Posterior cingulate gyrus (tissue), 11 donors: ENCODE results near the gene PCDHGC5.
A peak's percentile ranks its signal among the peaks of the same experiment; 100 is the strongest.

Experiments used
- DNase-seq, 10 donors: peaks; one replicate each; pipeline versions ENCODE4 v3.0.0 to v3.0.0-alpha.2; 2020 to 2021; ENCODE audit warnings: mixed read lengths in 3 of 10
- intact Hi-C: fragments of 100-400 bp; cut with DNase I; formaldehyde crosslinking; loops from one replicate; pipeline ENCODE4 v1.15.1; 2023

PCDHGC5 gene

DNA sequence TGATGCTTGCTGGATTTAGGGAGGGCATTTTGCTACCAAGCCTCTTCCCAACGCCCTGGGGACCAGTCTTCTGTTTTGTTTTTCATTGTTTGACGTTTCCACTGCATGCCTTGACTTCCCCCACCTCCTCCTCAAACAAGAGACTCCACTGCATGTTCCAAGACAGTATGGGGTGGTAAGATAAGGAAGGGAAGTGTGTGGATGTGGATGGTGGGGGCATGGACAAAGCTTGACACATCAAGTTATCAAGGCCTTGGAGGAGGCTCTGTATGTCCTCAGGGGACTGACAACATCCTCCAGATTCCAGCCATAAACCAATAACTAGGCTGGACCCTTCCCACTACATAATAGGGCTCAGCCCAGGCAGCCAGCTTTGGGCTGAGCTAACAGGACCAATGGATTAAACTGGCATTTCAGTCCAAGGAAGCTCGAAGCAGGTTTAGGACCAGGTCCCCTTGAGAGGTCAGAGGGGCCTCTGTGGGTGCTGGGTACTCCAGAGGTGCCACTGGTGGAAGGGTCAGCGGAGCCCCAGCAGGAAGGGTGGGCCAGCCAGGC lies 23.0 kb downstream of the PCDHGC5 start:
- intact Hi-C loops, result no loop called here
- DNase-seq, result no peak

DNA sequence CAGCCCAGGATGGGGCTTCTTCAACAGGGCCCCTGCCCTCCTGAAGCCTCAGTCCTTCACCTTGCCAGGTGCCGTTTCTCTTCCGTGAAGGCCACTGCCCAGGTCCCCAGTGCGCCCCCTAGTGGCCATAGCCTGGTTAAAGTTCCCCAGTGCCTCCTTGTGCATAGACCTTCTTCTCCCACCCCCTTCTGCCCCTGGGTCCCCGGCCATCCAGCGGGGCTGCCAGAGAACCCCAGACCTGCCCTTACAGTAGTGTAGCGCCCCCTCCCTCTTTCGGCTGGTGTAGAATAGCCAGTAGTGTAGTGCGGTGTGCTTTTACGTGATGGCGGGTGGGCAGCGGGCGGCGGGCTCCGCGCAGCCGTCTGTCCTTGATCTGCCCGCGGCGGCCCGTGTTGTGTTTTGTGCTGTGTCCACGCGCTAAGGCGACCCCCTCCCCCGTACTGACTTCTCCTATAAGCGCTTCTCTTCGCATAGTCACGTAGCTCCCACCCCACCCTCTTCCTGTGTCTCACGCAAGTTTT lies 23.6 kb downstream of the PCDHGC5 start:
- intact Hi-C loops, result no loop called here
- peak; percentile 64 to 96 (median 84) for DNase-seq

GRCh38 chr5:141512911-141513626 lies 24.2 kb downstream of the PCDHGC5 start:
- intact Hi-C loops, result no loop called here
- DNase-seq, result peak in 8 of 10 donors; percentile 62 to 95 (median 72)

- intact Hi-C loops, result no loop called here
- DNase-seq, result peak; percentile 55 to 98 (median 89)
Observed at GRCh38 chr5:141513627-141514329, 24.9 kb downstream of the PCDHGC5 start.

DNA sequence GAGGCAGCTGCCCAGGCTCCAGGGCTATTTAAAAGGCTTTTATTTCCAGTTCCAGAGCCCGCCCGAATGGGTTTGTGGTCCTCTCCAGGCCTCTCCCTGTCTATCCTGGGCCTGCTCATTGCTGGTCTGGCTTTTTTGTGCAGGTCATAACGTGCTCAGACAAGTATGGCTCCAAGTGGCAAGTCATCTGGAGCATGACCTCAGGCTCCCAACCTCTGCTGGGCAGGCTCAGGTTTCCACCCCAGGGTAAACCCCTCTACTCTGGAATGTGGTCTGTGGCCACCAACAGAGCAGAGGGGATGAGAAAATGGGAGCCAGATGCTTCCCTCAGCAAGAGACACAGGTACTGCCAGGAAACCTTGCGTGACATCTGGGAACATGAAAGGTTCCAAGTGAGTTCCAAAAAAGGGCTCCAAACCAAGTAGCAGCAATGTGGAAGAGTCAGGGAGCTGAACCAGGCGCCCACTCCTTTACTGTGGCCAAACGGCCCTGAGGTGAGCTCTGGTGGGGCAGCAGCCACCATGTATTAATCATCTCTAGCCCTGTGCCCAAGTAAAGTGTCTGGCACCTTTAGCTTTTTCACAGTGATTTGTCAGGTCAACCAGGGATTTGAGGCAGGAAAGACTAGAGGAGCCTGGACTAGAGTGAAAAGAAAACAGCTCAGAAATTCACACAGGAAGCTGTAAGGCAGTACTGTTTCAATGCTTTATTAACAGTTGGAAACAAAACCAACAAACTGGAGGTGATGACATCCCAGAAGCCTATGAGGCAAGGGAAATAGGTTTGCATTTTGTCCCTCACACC lies 25.7 kb downstream of the PCDHGC5 start:
- DNase-seq, result peak in 1 of 10 donors; percentile 67

DNA sequence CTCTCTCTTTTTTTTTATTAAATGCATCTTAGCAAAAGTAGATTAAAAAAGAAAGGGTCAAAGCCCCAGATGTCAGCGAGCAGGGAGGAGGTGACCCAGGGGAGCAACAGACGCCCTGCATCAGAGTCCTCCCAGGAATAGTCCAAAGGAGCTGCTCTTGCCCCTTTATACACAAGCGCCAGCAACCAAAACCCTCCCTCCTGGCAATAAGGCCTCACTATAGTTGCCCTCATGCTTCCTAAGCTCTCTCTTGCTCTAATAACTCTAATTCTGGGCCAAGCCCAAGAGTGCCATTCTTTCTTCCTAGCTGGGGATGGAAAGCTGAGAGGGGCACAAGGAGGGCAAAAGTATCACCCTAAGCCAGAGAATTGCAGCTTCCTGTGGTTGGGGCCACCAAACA lies 26.3 kb downstream of the PCDHGC5 start:
- intact Hi-C loops, result no loop called here
- DNase-seq, result peak in 1 of 10 donors; percentile 51

More for the DNA sequence above, 25.7 kb downstream of the PCDHGC5 start:
- intact Hi-C loops, result no loop called here

DNA sequence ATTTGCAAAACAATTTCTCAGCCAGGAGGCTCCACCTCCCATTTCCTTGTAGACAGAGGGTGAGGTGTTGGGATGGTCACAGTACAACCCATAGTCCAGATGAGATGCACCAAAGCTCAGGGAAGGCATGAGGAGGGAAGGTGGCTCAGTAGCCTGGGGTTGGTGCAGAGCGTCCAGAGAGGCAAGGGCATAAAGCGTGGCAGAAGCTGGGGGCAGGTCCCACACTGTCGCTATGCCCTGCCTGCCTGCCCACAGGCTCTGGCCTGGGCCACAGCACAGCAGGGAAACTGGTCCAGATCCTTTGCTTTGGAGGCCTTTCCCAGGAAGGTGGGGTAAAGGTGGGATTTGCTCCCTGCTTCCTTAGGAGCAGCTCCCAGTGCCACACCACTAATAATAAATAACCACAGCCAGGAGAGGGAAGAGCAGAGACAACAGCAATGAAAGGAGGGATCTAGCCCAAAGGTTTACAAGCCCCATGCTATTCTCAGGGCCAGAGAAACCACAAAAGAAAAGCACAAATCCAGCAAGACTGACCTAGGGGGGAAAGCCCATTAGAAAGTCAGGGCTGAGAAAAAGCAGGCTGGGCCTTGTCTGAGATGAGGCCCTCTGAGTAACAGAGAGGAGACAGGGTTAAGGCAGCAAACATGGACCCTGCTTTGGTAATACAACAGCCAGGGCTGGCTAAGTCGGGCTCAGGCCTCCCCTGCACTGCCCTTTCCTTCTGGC lies 27.2 kb downstream of the PCDHGC5 start:
- DNase-seq, result peak in 1 of 10 donors; percentile 75
- intact Hi-C loops, result no loop called here

- intact Hi-C loops, result no loop called here
- peak in 1 of 10 donors; percentile 83 for DNase-seq
Observed at GRCh38 chr5:141516672-141517025, 27.8 kb downstream of the PCDHGC5 start.

DNA sequence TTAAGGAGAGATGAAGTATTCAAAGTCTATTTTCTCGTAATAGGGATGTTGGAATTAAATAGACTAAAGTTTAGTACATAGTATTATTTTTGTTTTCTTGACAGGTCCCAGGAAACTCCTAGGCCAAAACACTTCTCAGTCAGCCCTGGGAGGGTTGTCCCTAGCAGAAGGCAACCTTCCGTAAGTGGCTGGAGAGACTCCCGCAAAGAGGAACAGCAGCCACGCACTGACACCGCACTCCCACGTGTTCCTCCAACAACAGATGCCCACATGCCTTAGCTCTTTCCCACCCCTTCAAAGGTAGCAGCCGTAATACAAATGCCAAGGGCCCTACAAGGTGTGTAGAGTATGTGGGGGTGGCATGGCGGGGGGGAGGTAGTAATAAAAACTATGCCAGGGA lies 28.4 kb downstream of the PCDHGC5 start:
- DNase-seq, result peak in 1 of 10 donors; percentile 32
- intact Hi-C loops, result no loop called here

DNA sequence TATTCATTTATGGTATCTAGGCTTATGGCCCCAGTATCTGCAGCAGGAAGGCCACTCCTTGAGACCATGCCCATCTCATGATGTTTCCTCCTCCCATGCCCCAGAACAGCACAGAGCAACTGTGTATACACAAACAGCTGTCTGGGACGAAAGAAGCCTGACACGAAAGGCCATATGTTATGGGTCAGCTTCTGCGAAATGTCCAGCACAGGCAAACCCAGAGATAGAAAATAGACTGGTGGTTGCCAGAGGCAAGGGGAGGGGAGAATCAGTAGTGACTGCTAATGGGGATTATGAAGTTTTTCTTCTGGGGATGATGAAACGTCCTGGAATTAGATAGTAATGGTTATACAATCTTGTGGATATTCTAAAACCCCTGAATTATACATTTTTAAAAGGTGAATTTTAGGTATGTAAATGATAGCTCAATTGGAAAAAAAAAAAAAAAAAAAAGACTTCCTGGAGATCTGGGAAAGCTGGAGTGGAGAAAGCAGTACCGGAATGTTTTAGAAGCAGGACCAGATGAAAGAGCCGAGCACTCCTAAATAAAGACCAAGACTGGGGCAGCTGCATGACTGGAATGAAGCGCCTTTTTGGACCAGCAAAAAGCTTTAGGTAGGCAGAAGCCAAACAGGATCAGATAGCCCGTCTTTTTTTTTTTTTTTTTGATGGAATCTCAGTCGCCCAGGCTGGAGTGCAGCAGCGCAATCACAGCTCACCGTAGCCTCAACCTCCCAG lies 29.2 kb downstream of the PCDHGC5 start:
- intact Hi-C loops, result no loop called here
- peak in 1 of 10 donors; percentile 35 for DNase-seq

GRCh38 chr5:141518618-141519015 lies 29.7 kb downstream of the PCDHGC5 start:
- intact Hi-C loops, result no loop called here

DNA sequence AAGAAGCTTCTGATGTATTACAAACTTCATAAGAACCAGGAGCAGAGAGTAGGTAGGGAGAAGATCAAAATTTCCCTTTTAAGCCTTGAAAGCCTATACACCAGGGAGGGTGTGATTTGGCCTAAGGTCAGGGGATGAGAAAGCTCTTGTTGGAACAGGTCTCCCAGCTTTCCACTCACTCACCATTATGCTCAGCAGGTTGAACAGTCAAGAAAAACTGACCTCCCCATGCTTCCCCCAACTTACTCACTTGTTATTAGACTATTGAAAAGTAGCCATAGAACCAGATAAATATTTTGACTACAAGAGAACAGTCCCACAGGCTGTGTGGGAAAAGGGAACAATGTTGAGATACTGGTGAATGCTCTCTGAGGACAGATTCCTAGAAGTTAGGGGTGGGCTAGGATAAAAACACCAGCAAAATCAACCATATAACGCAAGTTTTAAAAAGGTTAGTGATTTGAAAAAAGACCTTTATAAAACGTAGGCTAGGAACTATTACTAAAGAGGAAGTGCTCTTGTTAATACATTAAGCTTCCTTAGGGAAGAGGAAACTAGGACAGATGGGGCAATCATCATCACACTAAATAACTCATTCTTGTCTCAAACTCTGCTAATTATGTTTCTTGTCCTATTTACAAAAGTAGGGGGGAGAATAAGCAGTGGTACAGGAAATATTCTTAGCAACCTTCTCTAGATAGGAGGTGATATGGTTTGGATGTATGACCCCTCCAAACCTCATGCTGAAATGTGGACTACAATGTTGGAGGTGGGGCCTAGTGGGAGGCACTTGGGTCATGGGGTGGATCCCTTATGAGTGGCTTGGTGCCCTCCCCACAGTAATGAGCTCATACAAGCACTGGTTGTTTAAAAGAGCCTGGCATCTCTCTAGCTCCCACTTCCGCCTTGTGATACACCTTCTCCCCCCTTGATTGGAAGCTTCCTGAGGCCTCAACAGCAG lies 31.0 kb downstream of the PCDHGC5 start:
- peak in 1 of 10 donors; percentile 3 for DNase-seq

More at GRCh38 chr5:141518618-141519015, 29.7 kb downstream of the PCDHGC5 start:
- DNase-seq, result no peak

GRCh38 chr5:141521244-141521781 lies 32.4 kb downstream of the PCDHGC5 start:
- intact Hi-C loops, result loop anchor here (5.0 kb wide), 1 partner anchor 104 kb away; the partner anchor contains the start of gene PCDHGB7
- DNase-seq, result peak in 1 of 10 donors; percentile 63

More for the DNA sequence above, 31.0 kb downstream of the PCDHGC5 start:
- intact Hi-C loops, result loop anchor here (5.0 kb wide), 1 partner anchor 103 kb away; the partner anchor contains the start of gene PCDHGB7

DNA sequence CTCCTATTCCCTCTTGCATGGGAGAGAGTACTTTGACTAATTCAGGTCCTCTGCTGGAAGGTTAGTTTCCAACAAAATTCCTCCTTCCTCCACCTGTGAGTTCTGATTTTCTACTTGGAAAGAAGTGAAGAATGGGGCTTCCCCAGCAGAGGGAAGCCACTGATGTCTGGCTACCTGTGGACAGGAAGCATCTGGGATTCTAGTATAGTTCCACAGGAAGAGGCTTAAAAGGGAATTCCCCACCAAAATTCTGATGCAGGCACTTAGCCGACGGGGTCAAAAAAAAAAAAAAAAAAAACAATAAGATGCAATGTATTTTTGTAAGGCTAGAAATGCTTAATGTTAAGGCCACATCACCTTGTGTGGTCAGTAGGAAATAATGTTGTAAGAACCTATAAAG lies 33.4 kb downstream of the PCDHGC5 start:
- intact Hi-C loops, result loop anchor here (5.0 kb wide), 1 partner anchor 105 kb away; the partner anchor contains the start of gene PCDHGB7
- peak in 1 of 10 donors; percentile 8 for DNase-seq

- intact Hi-C loops, result loop anchor here (2.0 to 5.0 kb wide), 3 partner anchors 33 to 107 kb away; partner anchors contain the start of genes PCDHGB7 and PCDHGC3
- no peak for DNase-seq
Observed at GRCh38 chr5:141523991-141524390, 35.1 kb downstream of the PCDHGC5 start.

DNA sequence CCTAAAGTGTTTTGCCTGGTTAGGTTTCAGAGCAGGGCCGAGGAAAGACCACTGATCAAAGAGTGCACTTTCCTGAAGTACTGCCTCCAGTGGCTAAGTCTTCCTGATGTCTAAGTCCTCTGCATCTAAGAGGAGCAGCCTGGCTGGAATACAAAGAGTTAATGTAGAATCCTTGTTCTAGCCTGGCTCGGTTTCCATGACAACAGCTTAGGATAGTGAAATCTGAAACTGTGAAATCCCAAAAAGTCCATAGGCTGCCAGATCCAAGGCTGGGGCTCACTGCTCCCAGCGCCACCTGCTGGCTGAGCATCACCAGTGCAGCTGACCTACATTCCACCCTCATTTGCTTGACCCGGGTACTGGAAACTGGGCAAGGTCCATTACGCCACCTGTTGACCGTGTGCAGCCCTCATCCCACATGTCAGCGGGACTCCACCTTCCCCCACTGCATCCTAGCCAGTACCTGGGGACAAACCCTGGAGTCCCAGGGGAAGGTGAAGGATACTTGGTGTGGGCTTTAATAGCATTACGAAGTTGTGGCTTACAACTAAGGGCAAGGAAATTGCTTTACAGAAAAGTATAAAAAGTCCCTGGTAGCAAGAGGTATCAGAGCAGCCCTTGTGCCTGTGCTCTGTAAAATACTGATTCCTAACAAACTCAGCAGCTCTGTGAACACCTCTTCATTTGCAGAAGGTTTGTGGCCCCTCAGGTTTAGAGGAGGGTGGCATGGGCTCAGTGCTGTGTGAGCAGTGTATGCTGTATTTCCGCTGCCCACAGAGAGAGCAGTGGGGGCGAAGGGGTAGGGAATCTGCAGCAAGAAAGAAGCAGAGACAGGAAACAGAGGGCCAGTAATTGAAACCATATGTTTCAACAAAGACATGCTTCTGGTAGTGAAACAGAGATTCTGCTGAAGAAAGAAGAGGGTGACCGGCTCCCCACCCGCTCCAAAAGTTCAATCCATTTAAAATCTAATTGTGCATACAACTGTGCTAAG lies 36.0 kb downstream of the PCDHGC5 start:
- peak; percentile 67 to 97 (median 80) for DNase-seq
- intact Hi-C loops, result loop anchor here (2.0 to 5.0 kb wide), 3 partner anchors 32 to 108 kb away; partner anchors contain the start of genes PCDHGB7 and PCDHGC3
